Measurements from ENCODE around the gene PGAM2.

Gene PGAM2

DNA sequence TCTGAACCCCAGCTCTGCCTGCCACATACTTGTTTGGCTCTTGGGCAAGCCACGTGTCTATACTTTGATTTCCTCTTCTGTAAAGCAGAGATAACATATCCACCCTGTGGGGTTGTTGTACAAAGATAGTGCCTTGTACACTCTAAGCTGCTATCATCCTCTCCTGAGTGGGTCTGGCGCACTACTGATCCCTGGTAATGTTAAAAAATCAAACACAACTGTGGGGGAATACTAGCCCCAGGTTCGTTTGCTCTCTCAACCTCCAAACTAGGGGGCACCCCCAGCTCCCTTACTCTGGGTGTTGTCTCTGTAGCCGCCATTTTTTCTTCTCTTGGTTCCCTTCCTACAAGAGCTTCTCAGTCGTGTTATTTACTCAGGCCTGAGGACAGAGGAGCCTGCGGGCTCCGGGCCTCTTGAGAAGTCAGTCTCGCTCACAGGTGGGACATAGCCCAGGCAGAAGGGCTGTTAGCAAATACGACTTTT, 15.9 kb upstream of the PGAM2 start:
- TF ChIP-seq, protein P1, sequence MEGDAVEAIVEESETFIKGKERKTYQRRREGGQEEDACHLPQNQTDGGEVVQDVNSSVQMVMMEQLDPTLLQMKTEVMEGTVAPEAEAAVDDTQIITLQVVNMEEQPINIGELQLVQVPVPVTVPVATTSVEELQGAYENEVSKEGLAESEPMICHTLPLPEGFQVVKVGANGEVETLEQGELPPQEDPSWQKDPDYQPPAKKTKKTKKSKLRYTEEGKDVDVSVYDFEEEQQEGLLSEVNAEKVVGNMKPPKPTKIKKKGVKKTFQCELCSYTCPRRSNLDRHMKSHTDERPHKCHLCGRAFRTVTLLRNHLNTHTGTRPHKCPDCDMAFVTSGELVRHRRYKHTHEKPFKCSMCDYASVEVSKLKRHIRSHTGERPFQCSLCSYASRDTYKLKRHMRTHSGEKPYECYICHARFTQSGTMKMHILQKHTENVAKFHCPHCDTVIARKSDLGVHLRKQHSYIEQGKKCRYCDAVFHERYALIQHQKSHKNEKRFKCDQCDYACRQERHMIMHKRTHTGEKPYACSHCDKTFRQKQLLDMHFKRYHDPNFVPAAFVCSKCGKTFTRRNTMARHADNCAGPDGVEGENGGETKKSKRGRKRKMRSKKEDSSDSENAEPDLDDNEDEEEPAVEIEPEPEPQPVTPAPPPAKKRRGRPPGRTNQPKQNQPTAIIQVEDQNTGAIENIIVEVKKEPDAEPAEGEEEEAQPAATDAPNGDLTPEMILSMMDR (conservative IDR thresholded peaks at IDR 0.05; ENCODE audit: low read depth, low read length), result no peak
- peak overlapping the region; percentile 65 for H3K4me3 ChIP-seq (ENCODE audit: low read length)
- DNase-seq (ENCODE audit: low read depth), result no peak

DNA sequence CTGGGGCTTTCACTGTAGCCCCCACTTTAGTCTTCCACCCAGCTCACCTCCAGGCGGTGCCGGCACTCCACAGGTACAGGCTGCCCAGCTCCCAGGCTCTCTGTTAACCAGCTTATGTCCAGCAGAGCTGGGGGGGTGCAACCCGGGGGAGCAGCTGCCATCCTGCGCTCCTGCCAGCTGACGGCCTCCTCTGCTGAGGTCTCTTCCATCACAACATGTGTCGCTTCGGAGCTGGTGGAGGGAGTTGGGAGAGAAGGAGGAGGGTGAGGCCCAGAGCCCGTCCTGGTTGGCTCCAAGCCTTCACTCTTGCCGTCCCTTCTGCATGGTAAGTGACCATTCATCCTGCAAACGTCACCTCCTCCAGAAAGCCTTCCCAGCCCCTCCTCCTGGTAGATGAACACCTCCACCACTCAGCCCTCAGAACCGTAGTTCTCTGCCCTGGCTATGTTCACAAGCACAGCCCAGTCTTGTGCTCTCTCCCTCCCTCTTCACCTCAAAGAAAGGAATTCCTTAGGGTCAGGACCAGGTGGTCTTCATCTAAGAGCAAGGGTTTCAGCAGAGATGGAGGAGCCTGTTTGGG, 15.4 kb upstream of the PGAM2 start:
- TF ChIP-seq, protein P1 (conservative IDR thresholded peaks at IDR 0.05; ENCODE audit: low read depth, low read length), result no peak
- DNase-seq (ENCODE audit: low read depth), result no peak
- H3K4me3 ChIP-seq (ENCODE audit: low read length), result no peak overlapping the region

DNA sequence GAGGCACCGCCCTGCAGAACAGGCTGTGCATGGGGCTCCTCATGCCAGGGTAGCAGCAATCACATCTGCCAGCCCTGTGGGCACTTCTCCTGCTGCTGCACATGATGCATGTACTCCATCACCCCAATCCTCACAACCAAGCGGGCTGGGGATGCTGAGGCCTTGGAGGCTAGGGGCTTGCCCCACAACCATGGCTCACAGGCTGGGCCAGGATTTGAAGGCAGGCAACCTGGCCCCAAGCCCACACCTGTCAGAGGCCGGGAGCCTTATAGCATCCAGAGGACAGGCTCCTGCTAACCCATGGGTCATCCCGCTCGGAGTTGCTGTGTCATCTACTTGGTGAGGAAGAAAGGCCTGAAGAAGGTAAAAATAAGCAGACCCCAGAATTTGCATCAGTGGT, 14.8 kb upstream of the PGAM2 start:
- TF ChIP-seq, protein P1 (conservative IDR thresholded peaks at IDR 0.05; ENCODE audit: low read depth, low read length), result no peak
- DNase-seq (ENCODE audit: low read depth), result no peak
- H3K4me3 ChIP-seq (ENCODE audit: low read length), result no peak overlapping the region

DNA sequence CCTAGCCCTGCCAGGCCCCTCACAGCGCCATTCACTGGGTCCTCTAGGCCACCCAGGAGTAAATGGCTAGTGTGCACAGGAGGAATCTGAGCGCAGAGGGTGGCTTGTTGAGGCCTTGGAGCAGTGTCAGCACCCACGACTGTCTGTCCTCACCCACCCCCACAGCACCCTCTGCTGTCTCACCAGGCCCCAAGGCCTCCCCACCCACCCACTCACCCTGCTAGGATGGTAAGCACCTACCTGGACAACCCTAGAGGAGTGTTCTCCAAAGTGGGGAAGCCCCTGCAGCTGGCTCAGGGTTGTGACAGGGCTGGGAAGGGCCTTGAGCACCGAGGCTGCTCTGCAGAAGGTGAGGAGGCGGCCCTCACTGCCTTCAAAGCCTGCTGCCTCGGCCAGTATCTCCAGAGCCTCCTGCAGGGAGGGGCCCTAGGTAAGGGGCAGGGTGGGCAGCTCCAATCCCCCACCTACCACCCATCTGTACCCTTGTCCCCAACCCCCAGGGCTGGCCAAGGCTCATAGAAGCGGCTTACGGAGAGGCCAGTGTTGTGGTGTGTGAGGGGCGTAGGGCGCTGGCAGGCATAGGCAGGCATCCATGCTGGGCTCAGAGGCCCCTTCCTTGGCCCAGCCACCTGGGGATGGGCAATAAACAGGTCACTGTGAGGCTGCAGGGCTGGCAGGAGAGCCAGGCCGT, 14.1 kb upstream of the PGAM2 start:
- TF ChIP-seq, protein P1 (conservative IDR thresholded peaks at IDR 0.05; ENCODE audit: low read depth, low read length), result no peak
- H3K4me3 ChIP-seq (ENCODE audit: low read length), result no peak overlapping the region
- no peak for DNase-seq (ENCODE audit: low read depth)

DNA sequence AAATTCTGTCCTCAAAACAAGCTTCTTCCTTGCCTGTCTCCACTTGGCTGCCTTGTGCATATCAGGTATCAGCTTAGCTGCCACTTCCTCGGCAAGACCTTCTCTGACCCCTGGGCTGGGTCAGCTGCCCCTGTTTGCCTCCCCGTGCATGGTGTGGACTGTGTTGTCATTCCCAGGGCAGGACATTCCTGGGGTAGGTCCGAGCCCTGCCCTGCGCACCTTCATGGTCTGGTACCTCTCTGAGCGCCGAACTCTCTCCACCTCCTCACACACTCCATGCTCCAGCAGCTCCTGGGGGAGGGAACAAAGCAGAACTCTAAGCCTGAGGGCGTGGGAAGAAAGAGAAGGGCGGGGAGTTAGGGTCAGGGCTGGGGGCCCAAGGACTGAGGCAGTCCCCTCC, 13.2 kb upstream of the PGAM2 start:
- TF ChIP-seq, protein P1 (conservative IDR thresholded peaks at IDR 0.05; ENCODE audit: low read depth, low read length), result no peak
- no peak for DNase-seq (ENCODE audit: low read depth)
- no peak overlapping the region for H3K4me3 ChIP-seq (ENCODE audit: low read length)

DNA sequence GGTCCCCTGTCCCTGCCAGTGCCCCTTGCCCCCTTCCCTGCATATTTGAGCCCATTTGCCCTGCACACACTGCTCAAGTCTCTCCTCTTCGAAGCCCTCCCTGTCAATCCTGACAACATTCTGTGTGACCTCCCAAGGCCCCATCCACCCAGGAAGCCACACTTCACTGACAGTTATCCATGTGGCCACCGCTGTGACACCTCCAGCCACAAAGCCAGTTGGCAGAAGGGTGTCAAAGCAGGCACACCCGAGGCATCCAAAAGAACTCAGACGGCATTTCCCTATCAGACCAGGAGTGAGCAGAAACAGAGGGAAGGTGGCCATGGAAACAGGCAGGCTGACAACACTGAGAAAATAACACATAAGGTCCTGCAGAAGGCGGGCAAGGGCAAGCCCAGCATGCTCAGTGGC, 12.3 kb upstream of the PGAM2 start:
- DNase-seq (ENCODE audit: low read depth), result no peak
- H3K4me3 ChIP-seq (ENCODE audit: low read length), result no peak overlapping the region
- TF ChIP-seq, protein P1 (conservative IDR thresholded peaks at IDR 0.05; ENCODE audit: low read depth, low read length), result no peak

DNA sequence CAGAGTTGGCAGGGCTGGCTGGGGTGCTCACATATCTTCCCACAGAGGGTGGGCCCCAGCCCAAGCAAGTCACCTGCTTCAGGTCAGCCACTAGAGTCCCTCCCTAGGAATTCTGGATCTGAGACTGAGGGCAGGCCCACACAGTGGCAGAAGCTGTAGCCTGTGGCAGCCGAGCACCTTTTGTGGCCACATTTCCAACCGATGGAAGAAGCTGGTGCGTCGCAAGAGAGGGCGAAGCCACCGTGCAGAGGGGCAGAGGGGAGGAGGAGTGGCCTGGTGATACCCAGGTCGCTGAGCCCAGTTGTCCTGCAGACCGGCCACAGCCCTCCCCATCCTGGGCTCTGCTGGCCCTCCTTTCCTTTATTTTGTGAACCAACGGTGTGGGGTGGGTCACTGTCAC, 11.7 kb upstream of the PGAM2 start:
- no peak for DNase-seq (ENCODE audit: low read depth)
- TF ChIP-seq, protein P1 (conservative IDR thresholded peaks at IDR 0.05; ENCODE audit: low read depth, low read length), result no peak
- no peak overlapping the region for H3K4me3 ChIP-seq (ENCODE audit: low read length)

Measured in retinal pigment epithelial cell (primary cell).